H1 (cell line): Measurements from ENCODE around the gene FNDC1. TPM values are rescaled to one million over a fixed set of nuclear protein-coding genes. Genes with fewer than 3 reads are reported as not detected.

Experiments used
- KDM4A ChIP-seq: IDR thresholded peaks from one replicate; pipeline ENCODE4 v1.7.1; 2012; ENCODE audit warnings: low read depth, mild to moderate bottlenecking, moderate library complexity, low read length, inconsistent platforms; ENCODE audit not compliant: severe bottlenecking
- SUZ12 ChIP-seq: fragments of 200-600 bp; sonication (generic); IDR thresholded peaks from 2 replicates; pipeline ENCODE4 v1.6.1; 2012; ENCODE audit warnings: mild to moderate bottlenecking, inconsistent platforms, low read length, moderate library complexity, mixed read lengths
- TAF1 ChIP-seq: IDR thresholded peaks from 2 replicates; pipeline ENCODE4 v1.6.1; 2011; ENCODE audit warnings: mild to moderate bottlenecking, low read depth, low read length
- polyA plus RNA-seq, 7 experiments: library from polyadenylated mRNA; depleted of rRNA in 3 of 7; stranded (reverse) in 5 of 7; unstranded in 2 of 7; fragments of >200 nt in 5 of 7; fragments of 200-250 nt in 2 of 7; gene quantifications; 1 replicate in 5 of 7; 2 replicates in 1 of 7; 4 replicates in 1 of 7; pipeline versions ENCODE4 v1.2.1 to v1.2.3, GENCODE V29; 2011 to 2013; ENCODE audit warnings: missing spikeins in 2 of 7, mixed read lengths in 2 of 7
- total RNA-seq: library from RNA; stranded (reverse); fragmentation: NEBNext Ultra II Directional; extraction: Animal tissue kit (Norgen Biotek cat#: 25700); gene quantifications from 2 replicates; pipeline ENCODE4 v1.2.1, GENCODE V29; 2021

FNDC1 gene
- total and polyA plus RNA-seq, 2 of the 8 experiments (the other 6 are each of a cell fraction or from before 2014, with no cell fraction given) = 0.06 to 0.30 TPM

- TF ChIP-seq TAF1 (no peak), KDM4A (peak; percentile 51), SUZ12 (0 out of 2 replicates have a peak, but pooled peaks have one; percentile 46)
Observed at GRCh38 chr6:159233365-159234101, 64.3 kb downstream of the FNDC1 start (continued).
